Uterus (tissue), 2 donors: ENCODE data around the gene BICD1.

Experiments used
- POLR2A ChIP-seq, 2 donors: fragments of 450-650 bp; IDR thresholded peaks; one replicate each; pipeline ENCODE4 v1.6.1; 2016; ENCODE audit warnings: antibody characterized with exemption in 2 of 2, mild to moderate bottlenecking in 1 of 2, moderate library complexity in 1 of 2
- TF ChIP-seq, protein P1 (sequence below), 4 experiments: fragments of 200-600 bp in 2 of 4; fragments of 450-650 bp in 2 of 4; sonication (generic) in 2 of 4; IDR thresholded peaks; one replicate each; pipeline ENCODE4 v1.5.1; 2016 to 2019; ENCODE audit warnings: antibody characterized with exemption in 4 of 4, mild to moderate bottlenecking in 2 of 4, moderate library complexity in 1 of 4

DNA sequence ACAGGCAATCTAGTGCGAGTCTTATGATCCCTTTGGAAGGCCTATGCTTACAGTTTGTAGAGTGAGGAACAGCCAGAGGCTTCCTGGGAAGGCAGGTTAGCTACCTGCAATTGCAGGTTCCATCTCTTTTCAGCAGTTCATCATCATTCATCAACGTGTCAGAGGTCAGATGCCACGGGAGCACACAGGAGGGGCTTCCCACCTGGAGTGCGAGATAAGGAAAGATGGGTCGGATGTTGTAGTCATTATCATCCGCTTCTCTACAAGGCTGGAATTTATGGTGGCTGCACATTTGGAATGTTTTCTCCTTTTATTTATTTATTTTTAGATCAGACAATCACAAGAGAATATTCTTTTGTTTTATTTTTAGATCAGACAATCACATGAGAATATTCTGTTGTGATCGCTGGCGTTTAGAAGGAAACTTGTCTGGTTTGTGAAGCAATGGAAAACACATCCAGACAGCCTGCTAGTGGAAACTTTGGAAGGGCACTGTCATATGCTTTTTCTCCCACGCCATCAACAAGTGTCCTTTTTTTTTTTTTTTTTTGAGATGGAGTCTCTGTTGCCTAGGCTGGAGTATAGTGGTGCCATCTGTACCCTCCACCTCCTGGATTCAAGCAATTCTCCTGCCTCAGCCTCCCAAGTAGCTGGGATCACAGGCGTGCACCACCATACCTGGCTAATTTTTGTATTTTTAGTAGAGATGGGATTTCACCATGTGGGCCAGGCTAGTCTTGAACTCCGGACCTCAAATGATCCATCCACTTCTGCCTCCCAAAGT, 1.9 kb upstream of the BICD1 start:
- TF ChIP-seq, protein P1, sequence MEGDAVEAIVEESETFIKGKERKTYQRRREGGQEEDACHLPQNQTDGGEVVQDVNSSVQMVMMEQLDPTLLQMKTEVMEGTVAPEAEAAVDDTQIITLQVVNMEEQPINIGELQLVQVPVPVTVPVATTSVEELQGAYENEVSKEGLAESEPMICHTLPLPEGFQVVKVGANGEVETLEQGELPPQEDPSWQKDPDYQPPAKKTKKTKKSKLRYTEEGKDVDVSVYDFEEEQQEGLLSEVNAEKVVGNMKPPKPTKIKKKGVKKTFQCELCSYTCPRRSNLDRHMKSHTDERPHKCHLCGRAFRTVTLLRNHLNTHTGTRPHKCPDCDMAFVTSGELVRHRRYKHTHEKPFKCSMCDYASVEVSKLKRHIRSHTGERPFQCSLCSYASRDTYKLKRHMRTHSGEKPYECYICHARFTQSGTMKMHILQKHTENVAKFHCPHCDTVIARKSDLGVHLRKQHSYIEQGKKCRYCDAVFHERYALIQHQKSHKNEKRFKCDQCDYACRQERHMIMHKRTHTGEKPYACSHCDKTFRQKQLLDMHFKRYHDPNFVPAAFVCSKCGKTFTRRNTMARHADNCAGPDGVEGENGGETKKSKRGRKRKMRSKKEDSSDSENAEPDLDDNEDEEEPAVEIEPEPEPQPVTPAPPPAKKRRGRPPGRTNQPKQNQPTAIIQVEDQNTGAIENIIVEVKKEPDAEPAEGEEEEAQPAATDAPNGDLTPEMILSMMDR (IDR thresholded peaks at IDR 0.05), result no peak
- TF ChIP-seq POLR2A (IDR thresholded peaks at IDR 0.05), result no peak
